ENCODE results near the gene CHD6. TPM values are rescaled to one million over a fixed set of nuclear protein-coding genes. Genes with fewer than 3 reads are reported as not detected.
A peak's percentile ranks its signal among the peaks of the same experiment; 100 is the strongest.

CHD6 gene
- total RNA-seq, 2 experiments from 2014 or later: 114 to 126 TPM

DNA sequence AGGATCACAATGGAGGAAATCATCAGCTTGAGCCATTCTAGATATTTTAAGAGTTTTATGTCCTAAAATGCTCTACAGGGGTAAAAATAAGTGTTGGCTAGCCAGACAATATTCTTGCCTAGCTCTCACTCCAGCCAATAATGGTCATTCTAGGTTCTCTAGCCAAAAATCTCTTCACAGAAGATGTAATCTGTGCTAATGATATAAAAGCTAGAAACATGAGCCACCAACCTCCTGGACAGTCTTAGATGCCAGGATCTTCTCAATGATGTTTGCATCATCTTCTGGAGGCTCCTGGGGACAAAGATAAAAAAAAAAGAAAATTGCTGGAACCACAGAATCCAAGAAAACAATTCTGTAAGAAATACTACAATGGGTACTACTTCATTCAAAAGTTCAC lies 119.1 kb downstream of the CHD6 start:
- Mint-ChIP-seq H3K36me3 (ENCODE audit: low read depth) (peaks cover 82% of the 10 kb centered on the region), H3K9me3 (no peaks in the 10 kb centered on the region), H3K27me3 (no peaks in the 10 kb centered on the region), H3K4me3 (no peak overlapping the region), H3K4me1 (ENCODE audit: low read depth) (peaks cover 26% of the 10 kb centered on the region), H3K27ac (no peak overlapping the region)
- no peaks in the 10 kb centered on the region for H3K9me3 ChIP-seq (ENCODE audit: control insufficient read depth in 1 of 2, insufficient read depth in 1 of 2, low read length in 2 of 2)
- ATAC-seq (ENCODE audit: poor library complexity) (no peak), DNase-seq (no peak)
- no peak overlapping the region for H3K4me3 ChIP-seq (ENCODE audit: low read length)
- H3K27ac ChIP-seq (ENCODE audit: low read depth in 1 of 2, low read length in 2 of 2): no peak overlapping the region
- TF ChIP-seq, protein P1, sequence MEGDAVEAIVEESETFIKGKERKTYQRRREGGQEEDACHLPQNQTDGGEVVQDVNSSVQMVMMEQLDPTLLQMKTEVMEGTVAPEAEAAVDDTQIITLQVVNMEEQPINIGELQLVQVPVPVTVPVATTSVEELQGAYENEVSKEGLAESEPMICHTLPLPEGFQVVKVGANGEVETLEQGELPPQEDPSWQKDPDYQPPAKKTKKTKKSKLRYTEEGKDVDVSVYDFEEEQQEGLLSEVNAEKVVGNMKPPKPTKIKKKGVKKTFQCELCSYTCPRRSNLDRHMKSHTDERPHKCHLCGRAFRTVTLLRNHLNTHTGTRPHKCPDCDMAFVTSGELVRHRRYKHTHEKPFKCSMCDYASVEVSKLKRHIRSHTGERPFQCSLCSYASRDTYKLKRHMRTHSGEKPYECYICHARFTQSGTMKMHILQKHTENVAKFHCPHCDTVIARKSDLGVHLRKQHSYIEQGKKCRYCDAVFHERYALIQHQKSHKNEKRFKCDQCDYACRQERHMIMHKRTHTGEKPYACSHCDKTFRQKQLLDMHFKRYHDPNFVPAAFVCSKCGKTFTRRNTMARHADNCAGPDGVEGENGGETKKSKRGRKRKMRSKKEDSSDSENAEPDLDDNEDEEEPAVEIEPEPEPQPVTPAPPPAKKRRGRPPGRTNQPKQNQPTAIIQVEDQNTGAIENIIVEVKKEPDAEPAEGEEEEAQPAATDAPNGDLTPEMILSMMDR (IDR thresholded peaks at IDR 0.05): no peak
- intact Hi-C loops (cut with DNase I, micrococcal nuclease): no loop called here
- H3K27me3 ChIP-seq (ENCODE audit: control insufficient read depth in 1 of 2, insufficient read depth in 2 of 2, low read length in 2 of 2): no peaks in the 10 kb centered on the region
- peaks cover 48% of the 10 kb centered on the region for H3K36me3 ChIP-seq (ENCODE audit: insufficient read depth, low read length)
- POLR2A ChIA-PET: no interaction called here
- CTCF ChIA-PET: no interaction called here
- no peaks in the 10 kb centered on the region for H3K4me1 ChIP-seq (ENCODE audit: insufficient read depth, low read length)

DNA sequence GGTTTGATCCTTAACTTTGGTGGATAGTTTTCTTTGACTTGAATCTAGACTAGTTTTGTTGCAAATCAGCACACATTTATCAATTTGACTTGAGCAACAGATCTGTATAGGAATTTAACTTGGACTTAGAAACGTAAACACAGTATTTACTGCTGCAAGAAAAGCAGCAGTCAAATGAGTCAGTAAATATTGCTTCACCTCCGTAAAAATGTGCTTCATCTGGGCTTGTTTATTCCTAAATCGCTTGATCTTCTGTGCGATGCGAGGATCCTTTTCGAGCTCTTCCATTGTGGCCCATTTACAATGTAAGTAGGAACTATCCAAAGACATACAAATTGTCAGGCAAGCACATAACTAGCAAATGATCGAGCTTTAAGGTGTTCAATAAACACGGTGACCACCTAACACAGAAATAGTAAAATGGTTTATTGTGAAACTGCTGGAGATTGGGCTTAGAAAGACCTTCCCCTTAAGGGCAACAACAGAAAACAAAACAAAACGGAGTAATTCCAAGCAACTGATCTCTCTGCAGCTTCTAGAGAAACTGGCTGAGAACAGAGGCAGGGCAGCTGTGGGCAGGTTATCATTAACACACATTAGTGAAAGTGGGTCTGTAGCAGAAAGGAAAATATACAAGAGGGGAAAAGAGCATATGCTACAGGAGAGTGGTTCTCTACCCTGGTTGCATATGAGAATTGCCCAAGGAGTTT lies 120.8 kb downstream of the CHD6 start:
- Histone ChIP-seq H3K36me3 (ENCODE audit: insufficient read depth, low read length) (peaks cover 65% of the 10 kb centered on the region), H3K9me3 (ENCODE audit: control insufficient read depth in 1 of 2, insufficient read depth in 1 of 2, low read length in 2 of 2) (no peaks in the 10 kb centered on the region), H3K27me3 (ENCODE audit: control insufficient read depth in 1 of 2, insufficient read depth in 2 of 2, low read length in 2 of 2) (no peaks in the 10 kb centered on the region), H3K4me3 (ENCODE audit: low read length) (no peak overlapping the region), H3K27ac (ENCODE audit: low read depth in 1 of 2, low read length in 2 of 2) (no peak overlapping the region), H3K4me1 (ENCODE audit: insufficient read depth, low read length) (no peaks in the 10 kb centered on the region)
- POLR2A ChIA-PET: interaction anchor here (0.7 kb wide), 1 partner anchor 426 kb away, joined by 3 read pairs; no protein-coding TSS in a partner anchor
- intact Hi-C loops (cut with DNase I, micrococcal nuclease): no loop called here
- Mint-ChIP-seq H3K4me1 (ENCODE audit: low read depth) (peaks cover 32% of the 10 kb centered on the region), H3K9me3 (no peaks in the 10 kb centered on the region), H3K27ac (no peak overlapping the region), H3K27me3 (no peaks in the 10 kb centered on the region), H3K36me3 (ENCODE audit: low read depth) (peaks cover 89% of the 10 kb centered on the region), H3K4me3 (no peak overlapping the region)
- CTCF ChIA-PET: no interaction called here
- TF ChIP-seq, protein P1 (IDR thresholded peaks at IDR 0.05): no peak
- no peak for DNase-seq
- ATAC-seq (ENCODE audit: poor library complexity): no peak

DNA sequence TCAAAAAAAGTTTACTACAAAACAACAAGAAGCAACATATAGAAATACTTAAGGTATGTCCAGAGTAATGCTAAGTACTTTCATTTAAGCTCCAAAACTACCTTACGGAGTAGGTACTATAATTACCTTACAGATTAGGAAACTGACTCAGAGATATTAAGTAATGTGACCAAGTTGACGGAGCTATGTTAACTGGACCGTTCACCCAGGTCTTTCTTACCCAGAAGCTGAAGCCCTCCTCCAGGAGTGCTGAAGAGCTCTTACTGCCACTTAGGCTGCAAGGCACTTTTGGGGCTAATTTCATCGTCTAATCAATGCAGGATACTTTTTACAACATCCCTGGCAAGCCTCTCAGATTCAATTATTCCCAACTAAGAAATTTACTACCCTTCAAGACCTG lies 123.7 kb downstream of the CHD6 start:
- ChIA-PET CTCF (no interaction called here), POLR2A (no interaction called here)
- Histone ChIP-seq H3K36me3 (ENCODE audit: insufficient read depth, low read length) (peaks cover 91% of the 10 kb centered on the region), H3K9me3 (ENCODE audit: control insufficient read depth in 1 of 2, insufficient read depth in 1 of 2, low read length in 2 of 2) (no peaks in the 10 kb centered on the region), H3K27ac (ENCODE audit: low read depth in 1 of 2, low read length in 2 of 2) (no peak overlapping the region), H3K27me3 (ENCODE audit: control insufficient read depth in 1 of 2, insufficient read depth in 2 of 2, low read length in 2 of 2) (no peaks in the 10 kb centered on the region), H3K4me3 (ENCODE audit: low read length) (no peak overlapping the region), H3K4me1 (ENCODE audit: insufficient read depth, low read length) (no peaks in the 10 kb centered on the region)
- intact Hi-C loops (cut with DNase I, micrococcal nuclease): no loop called here
- Mint-ChIP-seq H3K36me3 (ENCODE audit: low read depth) (peaks cover 97% of the 10 kb centered on the region), H3K27me3 (no peaks in the 10 kb centered on the region), H3K9me3 (no peaks in the 10 kb centered on the region), H3K4me1 (ENCODE audit: low read depth) (peaks cover 15% of the 10 kb centered on the region), H3K4me3 (no peak overlapping the region), H3K27ac (peak overlapping the region; percentile 57)
- DNase-seq (no peak), ATAC-seq (ENCODE audit: poor library complexity) (no peak)
- TF ChIP-seq, protein P1 (IDR thresholded peaks at IDR 0.05): no peak
